Prostate gland (tissue), 2 donors: ENCODE data around the gene GABBR2.

ENCODE experiments used
- POLR2AphosphoS5 ChIP-seq: sonication (generic); formaldehyde crosslinking; IDR thresholded peaks from one replicate; pipeline ENCODE4 v1.6.1; 2017; ENCODE audit warnings: antibody characterized with exemption
- TF ChIP-seq, protein P1 (sequence below), 4 experiments: fragments of 200-600 bp in 2 of 4; fragments of 450-650 bp in 2 of 4; sonication (generic) in 2 of 4; IDR thresholded peaks; 1 replicate in 3 of 4; 2 replicates in 1 of 4; pipeline ENCODE4 v1.5.1; 2016 to 2019; ENCODE audit warnings: antibody characterized with exemption in 4 of 4, mild to moderate bottlenecking in 2 of 4, moderate library complexity in 2 of 4

DNA sequence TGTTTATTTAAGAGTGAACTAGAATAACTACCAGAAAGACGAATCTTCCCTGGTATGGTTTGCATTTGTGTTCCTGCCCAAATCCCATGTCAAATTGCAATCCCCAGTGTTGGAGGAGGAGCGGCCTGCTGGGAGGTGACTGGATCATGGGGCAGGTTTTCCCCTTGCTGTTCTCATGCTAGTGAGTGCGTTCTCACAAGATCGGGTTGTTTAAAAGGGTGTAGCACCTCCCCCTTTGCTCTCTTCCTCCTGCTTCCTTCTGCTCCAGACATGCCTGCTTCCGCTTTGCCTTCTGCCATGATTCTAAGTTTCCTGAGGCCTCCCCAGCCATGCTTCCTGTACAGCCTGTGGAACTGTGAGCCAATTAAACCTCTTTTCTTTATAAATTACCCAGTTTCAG, 242.9 kb downstream of the GABBR2 start:
- TF ChIP-seq, protein P1, sequence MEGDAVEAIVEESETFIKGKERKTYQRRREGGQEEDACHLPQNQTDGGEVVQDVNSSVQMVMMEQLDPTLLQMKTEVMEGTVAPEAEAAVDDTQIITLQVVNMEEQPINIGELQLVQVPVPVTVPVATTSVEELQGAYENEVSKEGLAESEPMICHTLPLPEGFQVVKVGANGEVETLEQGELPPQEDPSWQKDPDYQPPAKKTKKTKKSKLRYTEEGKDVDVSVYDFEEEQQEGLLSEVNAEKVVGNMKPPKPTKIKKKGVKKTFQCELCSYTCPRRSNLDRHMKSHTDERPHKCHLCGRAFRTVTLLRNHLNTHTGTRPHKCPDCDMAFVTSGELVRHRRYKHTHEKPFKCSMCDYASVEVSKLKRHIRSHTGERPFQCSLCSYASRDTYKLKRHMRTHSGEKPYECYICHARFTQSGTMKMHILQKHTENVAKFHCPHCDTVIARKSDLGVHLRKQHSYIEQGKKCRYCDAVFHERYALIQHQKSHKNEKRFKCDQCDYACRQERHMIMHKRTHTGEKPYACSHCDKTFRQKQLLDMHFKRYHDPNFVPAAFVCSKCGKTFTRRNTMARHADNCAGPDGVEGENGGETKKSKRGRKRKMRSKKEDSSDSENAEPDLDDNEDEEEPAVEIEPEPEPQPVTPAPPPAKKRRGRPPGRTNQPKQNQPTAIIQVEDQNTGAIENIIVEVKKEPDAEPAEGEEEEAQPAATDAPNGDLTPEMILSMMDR (IDR thresholded peaks at IDR 0.05) = no peak
- TF ChIP-seq POLR2AphosphoS5 = no peak
